GM18498 (cell line): ENCODE results near the gene CNTN4.

Experiments used
- ATAC-seq: cut with Tn5 transposase; IDR thresholded peaks from one replicate; pipeline ENCODE4 v1.9.1; 2021; ENCODE audit warnings: mild to moderate bottlenecking, moderate library complexity; ENCODE audit not compliant: unreplicated experiment

Gene CNTN4

GRCh38 chr3:2250783-2251182 is 152.1 kb downstream of the CNTN4 start:
- no peak for ATAC-seq

GRCh38 chr3:2261747-2262146 is 163.1 kb downstream of the CNTN4 start:
- ATAC-seq: no peak

- ATAC-seq: no peak
These were observed 163.5 kb downstream of the CNTN4 start for GRCh38 chr3:2262204-2262603.

- ATAC-seq: no peak
These were observed 167.9 kb downstream of the CNTN4 start for GRCh38 chr3:2266606-2267005.

- no peak for ATAC-seq
These were observed 170.1 kb downstream of the CNTN4 start for GRCh38 chr3:2268779-2269178.

- ATAC-seq: no peak
These were observed 175.9 kb downstream of the CNTN4 start for GRCh38 chr3:2274526-2274925.

- ATAC-seq: no peak
These were observed 185.2 kb downstream of the CNTN4 start for GRCh38 chr3:2283818-2284217.

- no peak for ATAC-seq
These were observed 202.3 kb downstream of the CNTN4 start for GRCh38 chr3:2300938-2301337.

- ATAC-seq: no peak
These were observed 202.7 kb downstream of the CNTN4 start for GRCh38 chr3:2301361-2301760.

- no peak for ATAC-seq
These were observed 204.9 kb downstream of the CNTN4 start for GRCh38 chr3:2303566-2303965.

GRCh38 chr3:2311022-2311421 is 212.4 kb downstream of the CNTN4 start:
- no peak for ATAC-seq

GRCh38 chr3:2317521-2317920 is 218.9 kb downstream of the CNTN4 start:
- no peak for ATAC-seq

- ATAC-seq: no peak
These were observed 236.3 kb downstream of the CNTN4 start for GRCh38 chr3:2334921-2335320.

GRCh38 chr3:2343031-2343682 is 244.5 kb downstream of the CNTN4 start:
- no peak for ATAC-seq

- ATAC-seq: no peak
These were observed 253.6 kb downstream of the CNTN4 start for GRCh38 chr3:2352134-2352762.

- no peak for ATAC-seq
These were observed 256.0 kb downstream of the CNTN4 start for GRCh38 chr3:2354702-2355101.

GRCh38 chr3:2356298-2356950 is 257.8 kb downstream of the CNTN4 start:
- ATAC-seq: no peak

- no peak for ATAC-seq
These were observed 262.1 kb downstream of the CNTN4 start for GRCh38 chr3:2360815-2361214.

GRCh38 chr3:2362122-2362521 is 263.5 kb downstream of the CNTN4 start:
- no peak for ATAC-seq

- ATAC-seq: no peak
These were observed 265.2 kb downstream of the CNTN4 start for GRCh38 chr3:2363854-2364253.

GRCh38 chr3:2370317-2370716 is 271.7 kb downstream of the CNTN4 start:
- no peak for ATAC-seq

- no peak for ATAC-seq
These were observed 273.6 kb downstream of the CNTN4 start for GRCh38 chr3:2372306-2372705.
